Astrocyte (in vitro differentiated cells and primary cell): ENCODE data around the gene TFEB. TPM values are rescaled to one million over a fixed set of nuclear protein-coding genes. Genes with fewer than 3 reads are reported as not detected.

Experiments
- DNase-seq: peaks from one replicate; pipeline ENCODE4 v3.0.0-alpha.2; 2010; ENCODE audit warnings: low read depth
- FAIRE-seq: peaks from 2 replicates; lab custom pipeline; 2011; peaks lifted over from hg19 to GRCh38; lab: Jason Lieb, UNC
- H2AFZ ChIP-seq: 2 replicates; pipeline ENCODE4 v1.6.0; 2012; ENCODE audit warnings: low read depth, low read length, inconsistent platforms
- H3K27ac ChIP-seq: 2 replicates; pipeline ENCODE4 v1.5.1; 2011; ENCODE audit warnings: low read depth, low read length, inconsistent platforms
- H3K27me3 ChIP-seq: 2 replicates; pipeline ENCODE4 v1.6.0; 2011; ENCODE audit warnings: low read length, inconsistent platforms; ENCODE audit not compliant: insufficient read depth
- H3K36me3 ChIP-seq: 2 replicates; pipeline ENCODE4 v1.5.1; 2011; ENCODE audit warnings: low read length, inconsistent platforms; ENCODE audit not compliant: insufficient read depth
- H3K4me1 ChIP-seq: 2 replicates; pipeline ENCODE4 v1.5.1; 2011; ENCODE audit warnings: low read length, inconsistent platforms; ENCODE audit not compliant: insufficient read depth
- H3K4me2 ChIP-seq: 2 replicates; pipeline ENCODE4 v1.6.0; 2012; ENCODE audit warnings: low read length, inconsistent platforms
- H3K4me3 ChIP-seq: 2 replicates; pipeline ENCODE4 v1.5.1; 2011; ENCODE audit warnings: low read depth, mild to moderate bottlenecking, low read length, inconsistent platforms; ENCODE audit not compliant: insufficient read depth
- H3K79me2 ChIP-seq: 2 replicates; pipeline ENCODE4 v1.6.0; 2012; ENCODE audit warnings: mild to moderate bottlenecking, low read length, inconsistent platforms; ENCODE audit not compliant: insufficient read depth
- H3K9ac ChIP-seq: 2 replicates; pipeline ENCODE4 v1.6.0; 2012; ENCODE audit warnings: mild to moderate bottlenecking, low read length, inconsistent platforms
- H3K9me3 ChIP-seq: 2 replicates; pipeline ENCODE4 v1.5.1; 2012; ENCODE audit warnings: low read depth, mild to moderate bottlenecking, low read length, inconsistent platforms; ENCODE audit not compliant: insufficient read depth
- H4K20me1 ChIP-seq: 2 replicates; pipeline ENCODE4 v1.6.0; 2012; ENCODE audit warnings: low read length, inconsistent platforms; ENCODE audit not compliant: insufficient read depth
- H3K27ac Mint-ChIP-seq: one replicate; pipeline ENCODE4 v1.8.0; 2021; ENCODE audit warnings: mild to moderate bottlenecking, mixed read lengths; ENCODE audit not compliant: unreplicated experiment
- H3K27me3 Mint-ChIP-seq: one replicate; pipeline ENCODE4 v1.8.0; 2021; ENCODE audit warnings: low read depth, mixed read lengths; ENCODE audit not compliant: unreplicated experiment
- H3K36me3 Mint-ChIP-seq: one replicate; pipeline ENCODE4 v1.8.0; 2021; ENCODE audit warnings: low read depth, mixed read lengths; ENCODE audit not compliant: unreplicated experiment
- H3K4me1 Mint-ChIP-seq: one replicate; pipeline ENCODE4 v1.8.0; 2021; ENCODE audit warnings: low read depth, mixed read lengths; ENCODE audit not compliant: unreplicated experiment
- H3K4me3 Mint-ChIP-seq: one replicate; pipeline ENCODE4 v1.8.0; 2021; ENCODE audit warnings: mild to moderate bottlenecking, moderate library complexity, mixed read lengths; ENCODE audit not compliant: unreplicated experiment
- H3K9me3 Mint-ChIP-seq: one replicate; pipeline ENCODE4 v1.8.0; 2021; ENCODE audit warnings: mild to moderate bottlenecking, mixed read lengths; ENCODE audit not compliant: unreplicated experiment
- CTCF ChIP-seq: IDR thresholded peaks from 2 replicates; pipeline ENCODE4 v1.5.1; 2011; ENCODE audit warnings: low read depth, mild to moderate bottlenecking, inconsistent platforms, low read length, moderate library complexity; ENCODE audit not compliant: insufficient read depth
- EZH2 ChIP-seq: IDR thresholded peaks from 2 replicates; pipeline ENCODE4 v1.6.1; 2012; ENCODE audit warnings: mild to moderate bottlenecking, low read length, inconsistent platforms; ENCODE audit not compliant: insufficient read depth
- total RNA-seq: library from RNA; stranded (reverse); gene quantifications from 2 replicates; pipeline ENCODE4 v1.2.1, GENCODE V29; 2021

TFEB gene
- total RNA-seq, 1 donor from 2014 or later = 4.7 TPM

GRCh38 chr6:41713650-41714291 is 21.6 kb downstream of the TFEB start:
- Mint-ChIP-seq H3K4me3 (no peak overlapping the region), H3K36me3 (peaks cover 3% of the 10 kb centered on the region), H3K4me1 (peaks cover 32% of the 10 kb centered on the region), H3K9me3 (no peaks in the 10 kb centered on the region), H3K27ac (no peak overlapping the region), H3K27me3 (peaks cover 15% of the 10 kb centered on the region)
- peaks cover 32% of the 10 kb centered on the region for H3K4me1 ChIP-seq
- DNase-seq (peak; percentile 27), FAIRE-seq (no peak)
- no peak overlapping the region for H3K9ac ChIP-seq
- H3K27me3 ChIP-seq = no peaks in the 10 kb centered on the region
- H3K36me3 ChIP-seq = no peaks in the 10 kb centered on the region
- H3K9me3 ChIP-seq = no peaks in the 10 kb centered on the region
- no peak for TF ChIP-seq CTCF
- TF ChIP-seq EZH2 = no peak
- H3K79me2 ChIP-seq = no peaks in the 10 kb centered on the region
- H2AFZ ChIP-seq = no peak overlapping the region
- no peak overlapping the region for H3K4me3 ChIP-seq
- H3K4me2 ChIP-seq = peak overlapping the region; percentile 58
- no peak overlapping the region for H3K27ac ChIP-seq
- peaks cover 9% of the 10 kb centered on the region for H4K20me1 ChIP-seq

DNA sequence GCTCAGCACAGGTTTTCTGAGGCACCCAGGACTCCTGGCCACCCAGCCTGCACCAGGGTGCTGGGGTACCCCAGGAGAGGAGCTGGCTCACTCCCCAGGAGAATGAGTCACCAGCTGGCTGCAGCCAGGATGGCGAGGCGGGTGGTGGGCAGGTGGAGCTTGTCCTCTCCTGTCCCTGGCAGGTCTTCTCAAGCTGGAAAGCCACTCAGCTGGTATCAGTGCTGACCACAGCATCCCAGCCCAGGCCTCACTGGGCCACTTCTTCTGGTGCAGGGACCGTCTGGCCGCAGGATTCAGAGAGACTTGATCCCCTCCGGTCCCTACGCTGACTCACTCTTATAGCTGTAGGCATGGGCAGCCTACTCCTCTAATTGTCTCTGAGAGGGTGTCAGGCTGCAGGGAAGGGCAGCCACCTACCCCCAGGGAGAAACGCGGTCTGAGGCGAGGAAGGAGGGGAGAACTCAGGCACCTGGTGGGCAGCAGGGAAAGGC is 22.2 kb downstream of the TFEB start:
- Histone ChIP-seq H3K9ac (no peak overlapping the region), H2AFZ (no peak overlapping the region), H3K4me1 (peaks cover 32% of the 10 kb centered on the region), H4K20me1 (peaks cover 9% of the 10 kb centered on the region), H3K4me2 (peak overlapping the region; percentile 58), H3K27me3 (no peaks in the 10 kb centered on the region), H3K36me3 (no peaks in the 10 kb centered on the region), H3K4me3 (no peak overlapping the region), H3K27ac (no peak overlapping the region), H3K79me2 (no peaks in the 10 kb centered on the region), H3K9me3 (no peaks in the 10 kb centered on the region)
- peak; percentile 47 for DNase-seq
- Mint-ChIP-seq H3K36me3 (peaks cover 3% of the 10 kb centered on the region), H3K9me3 (no peaks in the 10 kb centered on the region), H3K27me3 (peaks cover 20% of the 10 kb centered on the region), H3K27ac (no peak overlapping the region), H3K4me3 (no peak overlapping the region), H3K4me1 (peaks cover 32% of the 10 kb centered on the region)
- TF ChIP-seq EZH2 = no peak
- no peak for TF ChIP-seq CTCF
- no peak for FAIRE-seq

DNA sequence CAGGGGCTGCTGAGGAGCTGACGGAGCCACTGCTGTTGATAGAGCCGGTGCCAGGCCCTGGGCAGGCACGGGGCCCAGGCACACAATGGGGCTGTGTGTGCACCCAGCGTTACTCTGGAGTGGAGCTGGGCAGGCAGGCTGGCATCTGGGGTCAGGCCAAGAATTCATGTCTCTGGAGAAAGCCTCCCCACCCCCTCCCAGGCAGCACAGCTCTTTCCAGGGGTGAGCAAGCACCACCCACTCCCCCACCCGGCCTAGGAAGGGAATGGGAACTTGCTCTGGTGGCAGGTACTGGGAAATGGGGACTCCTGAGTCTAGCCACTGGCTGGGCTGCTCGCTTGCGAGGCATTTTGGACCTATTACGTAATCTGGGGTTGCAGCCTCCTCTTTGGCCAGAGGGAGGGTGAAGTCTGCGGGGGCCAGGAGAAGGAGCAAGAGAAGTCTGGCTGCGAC is 22.7 kb downstream of the TFEB start:
- no peak overlapping the region for H2AFZ ChIP-seq
- no peak for TF ChIP-seq EZH2
- no peak for TF ChIP-seq CTCF
- H3K79me2 ChIP-seq = no peaks in the 10 kb centered on the region
- no peak overlapping the region for H3K27ac ChIP-seq
- H3K4me3 Mint-ChIP-seq = no peak overlapping the region
- no peaks in the 10 kb centered on the region for H3K27me3 ChIP-seq
- no peaks in the 10 kb centered on the region for H3K9me3 ChIP-seq
- H3K36me3 ChIP-seq = no peaks in the 10 kb centered on the region
- no peak overlapping the region for H3K27ac Mint-ChIP-seq
- no peak overlapping the region for H3K9ac ChIP-seq
- peaks cover 3% of the 10 kb centered on the region for H3K36me3 Mint-ChIP-seq
- H3K4me3 ChIP-seq = no peak overlapping the region
- H3K4me1 ChIP-seq = peaks cover 32% of the 10 kb centered on the region
- H3K4me1 Mint-ChIP-seq = peaks cover 32% of the 10 kb centered on the region
- peaks cover 20% of the 10 kb centered on the region for H3K27me3 Mint-ChIP-seq
- no peak for DNase-seq
- H3K4me2 ChIP-seq = peak overlapping the region; percentile 58
- no peaks in the 10 kb centered on the region for H3K9me3 Mint-ChIP-seq
- H4K20me1 ChIP-seq = peaks cover 9% of the 10 kb centered on the region
- FAIRE-seq = no peak
